Measurements from ENCODE around the gene KCNH4.

- TF ChIP-seq POLR2AphosphoS5 (IDR thresholded peaks at IDR 0.05) (no peak), CTCF (IDR thresholded peaks at IDR 0.05) (no peak)
Observed at GRCh38 chr17:42188749-42189650, 8.1 kb upstream of the KCNH4 start.

All from transverse colon (tissue), 4 donors.